ENCODE measurements around the gene MS4A3. TPM values are rescaled to one million over a fixed set of nuclear protein-coding genes. Genes with fewer than 3 reads are reported as not detected.

The MS4A3 gene
- total and polyA plus RNA-seq, 10 of the 15 experiments (the other 5 are each of a cell fraction or from before 2014, with no cell fraction given), result 0.13 TPM; not detected in 9

DNA sequence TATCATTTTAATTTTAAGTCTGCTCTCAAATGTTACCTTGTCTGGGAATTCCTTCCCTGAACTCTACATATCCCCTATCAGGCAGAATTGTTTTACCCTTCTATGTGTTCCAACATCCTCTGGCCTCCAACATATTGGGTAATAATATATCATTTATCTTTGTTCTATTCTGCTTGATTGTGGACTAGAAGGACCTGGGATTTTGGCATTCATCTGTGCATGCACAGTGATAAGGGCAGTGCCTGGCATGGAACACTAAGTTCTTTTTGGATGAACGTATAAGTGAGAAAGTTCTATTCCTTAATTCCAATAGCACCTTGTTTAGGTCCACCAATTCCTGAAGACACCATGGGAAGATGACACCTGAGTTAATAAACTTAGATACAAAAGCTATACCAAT lies 30.8 kb downstream of the MS4A3 start (continued):
- TF ChIP-seq, protein P1, sequence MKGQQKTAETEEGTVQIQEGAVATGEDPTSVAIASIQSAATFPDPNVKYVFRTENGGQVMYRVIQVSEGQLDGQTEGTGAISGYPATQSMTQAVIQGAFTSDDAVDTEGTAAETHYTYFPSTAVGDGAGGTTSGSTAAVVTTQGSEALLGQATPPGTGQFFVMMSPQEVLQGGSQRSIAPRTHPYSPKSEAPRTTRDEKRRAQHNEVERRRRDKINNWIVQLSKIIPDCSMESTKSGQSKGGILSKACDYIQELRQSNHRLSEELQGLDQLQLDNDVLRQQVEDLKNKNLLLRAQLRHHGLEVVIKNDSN (IDR thresholded peaks at IDR 0.05; ENCODE audit: borderline replicate concordance, extremely low read length, insufficient read depth, low read depth, low read length), result no peak

DNA sequence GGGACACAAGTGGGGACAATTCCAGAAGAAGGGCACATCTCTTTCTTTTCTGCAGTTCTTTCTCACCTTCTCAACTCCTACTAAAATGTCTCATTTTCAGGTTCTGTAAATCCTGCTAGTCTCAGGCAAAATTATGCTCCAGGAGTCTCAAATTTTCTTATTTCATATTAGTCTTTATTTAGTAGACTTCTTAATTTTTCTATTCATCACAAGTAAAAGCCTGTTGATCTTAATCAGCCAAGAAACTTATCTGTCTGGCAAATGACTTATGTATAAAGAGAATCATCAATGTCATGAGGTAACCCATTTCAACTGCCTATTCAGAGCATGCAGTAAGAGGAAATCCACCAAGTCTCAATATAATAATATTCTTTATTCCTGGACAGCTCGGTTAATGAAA lies 31.9 kb downstream of the MS4A3 start, which contains the start of gene MS4A2:
TSS of gene MS4A2 (plus strand) at position 301 of the 400 bp plus-strand sequence. CDS start 102 bp downstream, outside the sequence.
- Histone ChIP-seq H3K27me3 (replicated peaks in 1 of 2; ENCODE audit: control insufficient read depth in 2 of 2, insufficient read depth in 2 of 2, low read length in 1 of 2) (no peaks in the 10 kb centered on the region), H3K4me1 (ENCODE audit: control insufficient read depth, insufficient read depth, low read length) (no peaks in the 10 kb centered on the region), H3K4me2 (ENCODE audit: control insufficient read depth, insufficient read depth) (no peak within 1 kb of the TSS), H3K9me3 (replicated peaks; ENCODE audit: control insufficient read depth, insufficient read depth, low read length) (no peaks in the 10 kb centered on the region), H4K20me1 (ENCODE audit: control insufficient read depth, insufficient read depth) (no peaks in the 10 kb centered on the region), H3K27ac (ENCODE audit: control insufficient read depth, insufficient read depth) (no peak within 1 kb of the TSS), H3K4me3 (no peak within 1 kb of the TSS), H3K9ac (ENCODE audit: control insufficient read depth, insufficient read depth, low read length) (no peak within 1 kb of the TSS), H2AFZ (ENCODE audit: control insufficient read depth, low read depth, low read length) (no peak within 1 kb of the TSS), H3K79me2 (ENCODE audit: control insufficient read depth, insufficient read depth, low read length) (no peaks in the 10 kb centered on the region), H3K36me3 (ENCODE audit: control insufficient read depth in 2 of 2, insufficient read depth in 2 of 2, low read length in 1 of 2) (no peaks in the 10 kb centered on the region)
- ChIA-PET SMC1A (ENCODE audit: uncharacterized antibody, unreplicated experiment) (interaction anchor here (1.5 kb wide), 1 partner anchor 11 kb away, joined by 6 read pairs; no protein-coding TSS in a partner anchor), POLR2A (interaction anchor here (1.0 kb wide), 1 partner anchor 34 kb away, joined by 3 read pairs; no protein-coding TSS in a partner anchor), RAD21 (ENCODE audit: unreplicated experiment) (no interaction called here), CTCF (interaction anchor here (1.5 kb wide), 1 partner anchor 163 kb away, joined by 4 read pairs; no protein-coding TSS in a partner anchor)
- WGBS (ENCODE audit: insufficient coverage, insufficient replicate concordance, low lambda C conversion rate, missing lambda C conversion rate), result 27% methylated on average over 1 of the region's 1 CpG
- in situ Hi-C loops (cut with MboI), result no loop called here
- intact Hi-C loops (cut with micrococcal nuclease; ENCODE audit: unreplicated experiment), result no loop called here
- no TSS peak for BruUV-seq (replicated peaks)
- ATAC-seq (no peak), DNase-seq (ENCODE audit: low read depth, low spot score) (no peak), FAIRE-seq (no peak)
- no peak for TF ChIP-seq MEF2A (IDR thresholded peaks at IDR 0.05; ENCODE audit: insufficient read depth, low read depth, low read length)
- no peak for TF ChIP-seq PAX8 (IDR thresholded peaks at IDR 0.05)
- TF ChIP-seq, protein P2, sequence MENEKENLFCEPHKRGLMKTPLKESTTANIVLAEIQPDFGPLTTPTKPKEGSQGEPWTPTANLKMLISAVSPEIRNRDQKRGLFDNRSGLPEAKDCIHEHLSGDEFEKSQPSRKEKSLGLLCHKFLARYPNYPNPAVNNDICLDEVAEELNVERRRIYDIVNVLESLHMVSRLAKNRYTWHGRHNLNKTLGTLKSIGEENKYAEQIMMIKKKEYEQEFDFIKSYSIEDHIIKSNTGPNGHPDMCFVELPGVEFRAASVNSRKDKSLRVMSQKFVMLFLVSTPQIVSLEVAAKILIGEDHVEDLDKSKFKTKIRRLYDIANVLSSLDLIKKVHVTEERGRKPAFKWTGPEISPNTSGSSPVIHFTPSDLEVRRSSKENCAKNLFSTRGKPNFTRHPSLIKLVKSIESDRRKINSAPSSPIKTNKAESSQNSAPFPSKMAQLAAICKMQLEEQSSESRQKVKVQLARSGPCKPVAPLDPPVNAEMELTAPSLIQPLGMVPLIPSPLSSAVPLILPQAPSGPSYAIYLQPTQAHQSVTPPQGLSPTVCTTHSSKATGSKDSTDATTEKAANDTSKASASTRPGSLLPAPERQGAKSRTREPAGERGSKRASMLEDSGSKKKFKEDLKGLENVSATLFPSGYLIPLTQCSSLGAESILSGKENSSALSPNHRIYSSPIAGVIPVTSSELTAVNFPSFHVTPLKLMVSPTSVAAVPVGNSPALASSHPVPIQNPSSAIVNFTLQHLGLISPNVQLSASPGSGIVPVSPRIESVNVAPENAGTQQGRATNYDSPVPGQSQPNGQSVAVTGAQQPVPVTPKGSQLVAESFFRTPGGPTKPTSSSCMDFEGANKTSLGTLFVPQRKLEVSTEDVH (IDR thresholded peaks at IDR 0.05; ENCODE audit: low read depth, partially characterized antibody), result no peak
- TF ChIP-seq ZNF622 (IDR thresholded peaks at IDR 0.05), result no peak
- no peak for TF ChIP-seq POLR2AphosphoS2 (IDR thresholded peaks at IDR 0.05; ENCODE audit: low read depth, low read length)
- no peak for TF ChIP-seq TCF12 (IDR thresholded peaks at IDR 0.05; ENCODE audit: low read depth, low read length)
- TF ChIP-seq, protein P3, sequence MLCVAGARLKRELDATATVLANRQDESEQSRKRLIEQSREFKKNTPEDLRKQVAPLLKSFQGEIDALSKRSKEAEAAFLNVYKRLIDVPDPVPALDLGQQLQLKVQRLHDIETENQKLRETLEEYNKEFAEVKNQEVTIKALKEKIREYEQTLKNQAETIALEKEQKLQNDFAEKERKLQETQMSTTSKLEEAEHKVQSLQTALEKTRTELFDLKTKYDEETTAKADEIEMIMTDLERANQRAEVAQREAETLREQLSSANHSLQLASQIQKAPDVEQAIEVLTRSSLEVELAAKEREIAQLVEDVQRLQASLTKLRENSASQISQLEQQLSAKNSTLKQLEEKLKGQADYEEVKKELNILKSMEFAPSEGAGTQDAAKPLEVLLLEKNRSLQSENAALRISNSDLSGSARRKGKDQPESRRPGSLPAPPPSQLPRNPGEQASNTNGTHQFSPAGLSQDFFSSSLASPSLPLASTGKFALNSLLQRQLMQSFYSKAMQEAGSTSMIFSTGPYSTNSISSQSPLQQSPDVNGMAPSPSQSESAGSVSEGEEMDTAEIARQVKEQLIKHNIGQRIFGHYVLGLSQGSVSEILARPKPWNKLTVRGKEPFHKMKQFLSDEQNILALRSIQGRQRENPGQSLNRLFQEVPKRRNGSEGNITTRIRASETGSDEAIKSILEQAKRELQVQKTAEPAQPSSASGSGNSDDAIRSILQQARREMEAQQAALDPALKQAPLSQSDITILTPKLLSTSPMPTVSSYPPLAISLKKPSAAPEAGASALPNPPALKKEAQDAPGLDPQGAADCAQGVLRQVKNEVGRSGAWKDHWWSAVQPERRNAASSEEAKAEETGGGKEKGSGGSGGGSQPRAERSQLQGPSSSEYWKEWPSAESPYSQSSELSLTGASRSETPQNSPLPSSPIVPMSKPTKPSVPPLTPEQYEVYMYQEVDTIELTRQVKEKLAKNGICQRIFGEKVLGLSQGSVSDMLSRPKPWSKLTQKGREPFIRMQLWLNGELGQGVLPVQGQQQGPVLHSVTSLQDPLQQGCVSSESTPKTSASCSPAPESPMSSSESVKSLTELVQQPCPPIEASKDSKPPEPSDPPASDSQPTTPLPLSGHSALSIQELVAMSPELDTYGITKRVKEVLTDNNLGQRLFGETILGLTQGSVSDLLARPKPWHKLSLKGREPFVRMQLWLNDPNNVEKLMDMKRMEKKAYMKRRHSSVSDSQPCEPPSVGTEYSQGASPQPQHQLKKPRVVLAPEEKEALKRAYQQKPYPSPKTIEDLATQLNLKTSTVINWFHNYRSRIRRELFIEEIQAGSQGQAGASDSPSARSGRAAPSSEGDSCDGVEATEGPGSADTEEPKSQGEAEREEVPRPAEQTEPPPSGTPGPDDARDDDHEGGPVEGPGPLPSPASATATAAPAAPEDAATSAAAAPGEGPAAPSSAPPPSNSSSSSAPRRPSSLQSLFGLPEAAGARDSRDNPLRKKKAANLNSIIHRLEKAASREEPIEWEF (IDR thresholded peaks at IDR 0.05; ENCODE audit: insufficient replicate concordance, low read depth, low read length), result no peak
- no peak for TF ChIP-seq MEF2B (IDR thresholded peaks at IDR 0.05; ENCODE audit: partially characterized antibody, poor library complexity, severe bottlenecking)
- TF ChIP-seq, protein P4, sequence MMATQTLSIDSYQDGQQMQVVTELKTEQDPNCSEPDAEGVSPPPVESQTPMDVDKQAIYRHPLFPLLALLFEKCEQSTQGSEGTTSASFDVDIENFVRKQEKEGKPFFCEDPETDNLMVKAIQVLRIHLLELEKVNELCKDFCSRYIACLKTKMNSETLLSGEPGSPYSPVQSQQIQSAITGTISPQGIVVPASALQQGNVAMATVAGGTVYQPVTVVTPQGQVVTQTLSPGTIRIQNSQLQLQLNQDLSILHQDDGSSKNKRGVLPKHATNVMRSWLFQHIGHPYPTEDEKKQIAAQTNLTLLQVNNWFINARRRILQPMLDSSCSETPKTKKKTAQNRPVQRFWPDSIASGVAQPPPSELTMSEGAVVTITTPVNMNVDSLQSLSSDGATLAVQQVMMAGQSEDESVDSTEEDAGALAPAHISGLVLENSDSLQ (IDR thresholded peaks at IDR 0.05), result no peak
- no peak for TF ChIP-seq NRF1 (conservative IDR thresholded peaks at IDR 0.05; ENCODE audit: low read depth, low read length)

Data from GM12878 (cell line).